H1 (cell line): ENCODE measurements around the gene REXO5. TPM values are rescaled to one million over a fixed set of nuclear protein-coding genes. Genes with fewer than 3 reads are reported as not detected.

ENCODE experiments used
- BCL11A ChIP-seq, 2 experiments: IDR thresholded peaks; one replicate each; pipeline ENCODE4 v1.6.1; 2011; ENCODE audit warnings: low read depth in 2 of 2, low read length in 2 of 2, mild to moderate bottlenecking in 2 of 2
- PHF8 ChIP-seq: fragments of 200-600 bp; sonication (generic); conservative IDR thresholded peaks from 2 replicates; pipeline ENCODE4 v1.7.1; 2012; ENCODE audit warnings: low read depth, mild to moderate bottlenecking, inconsistent platforms, low read length, moderate library complexity
- SIRT6 ChIP-seq: IDR thresholded peaks from one replicate; pipeline ENCODE4 v1.7.1; 2012; ENCODE audit warnings: low read length, inconsistent platforms
- YY1 ChIP-seq: IDR thresholded peaks from 2 replicates; pipeline ENCODE4 v1.6.1; 2011; ENCODE audit warnings: low read depth, mild to moderate bottlenecking, low read length
- polyA plus RNA-seq, 7 experiments: library from polyadenylated mRNA; depleted of rRNA in 3 of 7; stranded (reverse) in 5 of 7; unstranded in 2 of 7; fragments of >200 nt in 5 of 7; fragments of 200-250 nt in 2 of 7; gene quantifications; 1 replicate in 5 of 7; 2 replicates in 1 of 7; 4 replicates in 1 of 7; pipeline versions ENCODE4 v1.2.1 to v1.2.3, GENCODE V29; 2011 to 2013; ENCODE audit warnings: missing spikeins in 2 of 7, mixed read lengths in 2 of 7
- total RNA-seq: library from RNA; stranded (reverse); fragmentation: NEBNext Ultra II Directional; extraction: Animal tissue kit (Norgen Biotek cat#: 25700); gene quantifications from 2 replicates; pipeline ENCODE4 v1.2.1, GENCODE V29; 2021

REXO5 gene
- total and polyA plus RNA-seq, 2 of the 8 experiments (the other 6 are each of a cell fraction or from before 2014, with no cell fraction given), result 2.4 to 8.9 TPM

DNA sequence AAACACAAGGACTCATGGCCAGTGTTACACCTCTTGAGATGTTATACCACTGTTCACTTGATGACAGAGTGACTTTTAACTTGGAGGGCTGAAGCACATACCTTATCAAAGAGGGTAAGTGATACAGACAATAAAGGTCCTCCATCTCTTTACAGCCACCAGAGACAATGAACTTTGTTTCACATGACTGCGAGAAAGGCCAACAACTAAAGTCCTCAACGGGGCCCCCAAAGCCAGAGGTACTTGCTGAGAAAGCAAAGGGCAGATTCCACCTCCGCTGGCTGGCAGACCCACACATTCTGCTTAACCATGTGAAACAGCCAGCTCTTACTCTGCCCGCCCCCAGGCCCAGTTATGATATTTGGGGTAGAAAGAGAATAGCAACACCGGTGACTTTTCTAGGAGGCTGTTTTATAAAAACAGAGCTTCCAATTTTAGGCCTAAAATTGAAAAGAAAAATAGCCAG, 72.4 kb downstream of the REXO5 start (continued):
- TF ChIP-seq SIRT6, result no peak
- TF ChIP-seq YY1, result no peak
- no peak for TF ChIP-seq PHF8
- no peak for TF ChIP-seq BCL11A (IDR thresholded peaks at IDR 0.05; ENCODE audit: low read depth in 2 of 2, low read length in 2 of 2)
